ENCODE measurements around the gene D2HGDH. TPM values are rescaled to one million over a fixed set of nuclear protein-coding genes. Genes with fewer than 3 reads are reported as not detected.

The D2HGDH gene
- total and polyA plus RNA-seq, 2 of the 13 experiments (the other 11 are each of a cell fraction or from before 2014, with no cell fraction given), result 19.2 to 20.3 TPM

DNA sequence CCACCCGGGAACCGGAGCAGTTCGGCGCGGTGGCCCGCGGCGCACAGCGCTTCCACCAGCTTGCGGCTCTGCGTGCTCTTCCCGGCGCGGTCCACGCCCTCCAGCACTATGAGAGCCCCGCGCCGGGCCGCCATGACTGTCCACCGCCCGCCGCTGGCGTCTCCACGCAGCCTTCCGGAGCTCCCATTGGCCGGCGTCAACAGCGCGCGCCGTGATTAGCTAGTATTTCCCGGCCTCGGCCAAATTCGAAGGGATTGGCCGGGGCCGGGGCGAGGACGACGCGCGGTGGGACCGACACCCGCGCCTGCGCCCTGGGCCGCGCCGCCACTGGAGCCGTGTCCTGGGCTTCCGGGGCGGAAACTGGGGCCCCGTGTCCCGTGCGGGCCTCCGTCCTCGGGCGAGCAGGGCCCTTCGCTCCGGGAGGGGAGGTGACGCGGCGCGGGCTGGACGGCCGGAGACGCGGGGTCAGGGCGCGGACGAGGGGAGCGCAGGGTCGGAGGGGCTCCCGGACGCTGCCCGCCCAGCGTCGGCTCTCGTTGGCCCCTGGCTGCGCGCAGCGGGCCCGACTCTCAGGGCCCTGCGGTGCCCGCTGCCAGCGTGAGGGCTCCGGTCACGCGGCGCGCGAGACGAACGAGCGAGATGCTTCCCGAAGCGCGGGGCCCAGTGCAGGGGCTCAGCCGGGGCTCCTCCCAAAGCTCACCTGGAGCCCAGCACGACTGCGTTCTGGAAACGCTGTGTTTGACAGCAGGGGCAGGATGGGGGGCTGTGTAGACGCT is 47.6 kb upstream of the D2HGDH start, which contains the start of gene DTYMK (continued):
- TF ChIP-seq, protein P1, sequence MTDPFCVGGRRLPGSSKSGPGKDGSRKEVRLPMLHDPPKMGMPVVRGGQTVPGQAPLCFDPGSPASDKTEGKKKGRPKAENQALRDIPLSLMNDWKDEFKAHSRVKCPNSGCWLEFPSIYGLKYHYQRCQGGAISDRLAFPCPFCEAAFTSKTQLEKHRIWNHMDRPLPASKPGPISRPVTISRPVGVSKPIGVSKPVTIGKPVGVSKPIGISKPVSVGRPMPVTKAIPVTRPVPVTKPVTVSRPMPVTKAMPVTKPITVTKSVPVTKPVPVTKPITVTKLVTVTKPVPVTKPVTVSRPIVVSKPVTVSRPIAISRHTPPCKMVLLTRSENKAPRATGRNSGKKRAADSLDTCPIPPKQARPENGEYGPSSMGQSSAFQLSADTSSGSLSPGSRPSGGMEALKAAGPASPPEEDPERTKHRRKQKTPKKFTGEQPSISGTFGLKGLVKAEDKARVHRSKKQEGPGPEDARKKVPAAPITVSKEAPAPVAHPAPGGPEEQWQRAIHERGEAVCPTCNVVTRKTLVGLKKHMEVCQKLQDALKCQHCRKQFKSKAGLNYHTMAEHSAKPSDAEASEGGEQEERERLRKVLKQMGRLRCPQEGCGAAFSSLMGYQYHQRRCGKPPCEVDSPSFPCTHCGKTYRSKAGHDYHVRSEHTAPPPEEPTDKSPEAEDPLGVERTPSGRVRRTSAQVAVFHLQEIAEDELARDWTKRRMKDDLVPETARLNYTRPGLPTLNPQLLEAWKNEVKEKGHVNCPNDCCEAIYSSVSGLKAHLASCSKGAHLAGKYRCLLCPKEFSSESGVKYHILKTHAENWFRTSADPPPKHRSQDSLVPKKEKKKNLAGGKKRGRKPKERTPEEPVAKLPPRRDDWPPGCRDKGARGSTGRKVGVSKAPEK (CRISPR knock-in tag; IDR thresholded peaks at IDR 0.05; ENCODE audit: borderline replicate concordance), result no peak
- TF ChIP-seq, protein P2, sequence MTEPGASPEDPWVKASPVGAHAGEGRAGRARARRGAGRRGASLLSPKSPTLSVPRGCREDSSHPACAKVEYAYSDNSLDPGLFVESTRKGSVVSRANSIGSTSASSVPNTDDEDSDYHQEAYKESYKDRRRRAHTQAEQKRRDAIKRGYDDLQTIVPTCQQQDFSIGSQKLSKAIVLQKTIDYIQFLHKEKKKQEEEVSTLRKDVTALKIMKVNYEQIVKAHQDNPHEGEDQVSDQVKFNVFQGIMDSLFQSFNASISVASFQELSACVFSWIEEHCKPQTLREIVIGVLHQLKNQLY (CRISPR knock-in tag; IDR thresholded peaks at IDR 0.05), result no peak; the same call in 1 of the 2 replicates
- TF ChIP-seq ZC3H4 (CRISPR knock-in tag; IDR thresholded peaks at IDR 0.05; ENCODE audit: borderline replicate concordance) (no peak), ZNF337 (CRISPR knock-in tag; IDR thresholded peaks at IDR 0.05; ENCODE audit: borderline replicate concordance, low read depth) (no peak), KLF16 (CRISPR knock-in tag; IDR thresholded peaks at IDR 0.05) (no peak; a peak in 2 of 4 replicates), ZFP82 (CRISPR knock-in tag; IDR thresholded peaks at IDR 0.05; ENCODE audit: borderline replicate concordance) (peak; percentile 76; the same call in 1 of the 2 replicates), FLYWCH1 (CRISPR knock-in tag; IDR thresholded peaks at IDR 0.05) (no peak; the same call in 1 of the 2 replicates), ONECUT2 (CRISPR knock-in tag; IDR thresholded peaks at IDR 0.05) (no peak), SCMH1 (CRISPR knock-in tag; IDR thresholded peaks at IDR 0.05; ENCODE audit: borderline replicate concordance) (no peak), PHF21A (CRISPR knock-in tag; IDR thresholded peaks at IDR 0.05) (peak; percentile 93), GTF3A (CRISPR knock-in tag; conservative IDR thresholded peaks at IDR 0.05) (0 out of 2 replicates have a peak, but pooled peaks have one; percentile 30)
- TF ChIP-seq, protein P3, sequence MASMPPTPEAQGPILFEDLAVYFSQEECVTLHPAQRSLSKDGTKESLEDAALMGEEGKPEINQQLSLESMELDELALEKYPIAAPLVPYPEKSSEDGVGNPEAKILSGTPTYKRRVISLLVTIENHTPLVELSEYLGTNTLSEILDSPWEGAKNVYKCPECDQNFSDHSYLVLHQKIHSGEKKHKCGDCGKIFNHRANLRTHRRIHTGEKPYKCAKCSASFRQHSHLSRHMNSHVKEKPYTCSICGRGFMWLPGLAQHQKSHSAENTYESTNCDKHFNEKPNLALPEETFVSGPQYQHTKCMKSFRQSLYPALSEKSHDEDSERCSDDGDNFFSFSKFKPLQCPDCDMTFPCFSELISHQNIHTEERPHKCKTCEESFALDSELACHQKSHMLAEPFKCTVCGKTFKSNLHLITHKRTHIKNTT (CRISPR knock-in tag; IDR thresholded peaks at IDR 0.05), result no peak
- TF ChIP-seq, protein P4, sequence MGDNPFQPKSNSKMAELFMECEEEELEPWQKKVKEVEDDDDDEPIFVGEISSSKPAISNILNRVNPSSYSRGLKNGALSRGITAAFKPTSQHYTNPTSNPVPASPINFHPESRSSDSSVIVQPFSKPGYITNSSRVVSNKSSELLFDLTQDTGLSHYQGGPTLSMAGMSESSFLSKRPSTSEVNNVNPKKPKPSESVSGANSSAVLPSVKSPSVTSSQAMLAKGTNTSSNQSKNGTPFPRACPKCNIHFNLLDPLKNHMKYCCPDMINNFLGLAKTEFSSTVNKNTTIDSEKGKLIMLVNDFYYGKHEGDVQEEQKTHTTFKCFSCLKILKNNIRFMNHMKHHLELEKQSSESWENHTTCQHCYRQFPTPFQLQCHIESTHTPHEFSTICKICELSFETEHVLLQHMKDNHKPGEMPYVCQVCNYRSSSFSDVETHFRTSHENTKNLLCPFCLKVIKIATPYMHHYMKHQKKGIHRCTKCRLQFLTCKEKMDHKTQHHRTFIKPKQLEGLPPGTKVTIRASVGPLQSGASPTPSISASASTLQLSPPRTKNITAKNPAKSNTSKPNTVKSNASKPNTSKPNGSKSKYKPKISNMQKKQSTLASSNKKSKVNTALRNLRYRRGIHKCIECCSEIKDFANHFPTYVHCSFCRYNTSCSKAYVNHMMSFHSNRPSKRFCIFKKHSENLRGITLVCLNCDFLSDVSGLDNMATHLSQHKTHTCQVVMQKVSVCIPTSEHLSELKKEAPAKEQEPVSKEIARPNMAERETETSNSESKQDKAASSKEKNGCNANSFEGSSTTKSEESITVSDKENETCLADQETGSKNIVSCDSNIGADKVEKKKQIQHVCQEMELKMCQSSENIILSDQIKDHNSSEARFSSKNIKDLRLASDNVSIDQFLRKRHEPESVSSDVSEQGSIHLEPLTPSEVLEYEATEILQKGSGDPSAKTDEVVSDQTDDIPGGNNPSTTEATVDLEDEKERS (CRISPR knock-in tag; IDR thresholded peaks at IDR 0.05), result peak; percentile 35; the same call in 1 of the 2 replicates
- TF ChIP-seq, protein P5, sequence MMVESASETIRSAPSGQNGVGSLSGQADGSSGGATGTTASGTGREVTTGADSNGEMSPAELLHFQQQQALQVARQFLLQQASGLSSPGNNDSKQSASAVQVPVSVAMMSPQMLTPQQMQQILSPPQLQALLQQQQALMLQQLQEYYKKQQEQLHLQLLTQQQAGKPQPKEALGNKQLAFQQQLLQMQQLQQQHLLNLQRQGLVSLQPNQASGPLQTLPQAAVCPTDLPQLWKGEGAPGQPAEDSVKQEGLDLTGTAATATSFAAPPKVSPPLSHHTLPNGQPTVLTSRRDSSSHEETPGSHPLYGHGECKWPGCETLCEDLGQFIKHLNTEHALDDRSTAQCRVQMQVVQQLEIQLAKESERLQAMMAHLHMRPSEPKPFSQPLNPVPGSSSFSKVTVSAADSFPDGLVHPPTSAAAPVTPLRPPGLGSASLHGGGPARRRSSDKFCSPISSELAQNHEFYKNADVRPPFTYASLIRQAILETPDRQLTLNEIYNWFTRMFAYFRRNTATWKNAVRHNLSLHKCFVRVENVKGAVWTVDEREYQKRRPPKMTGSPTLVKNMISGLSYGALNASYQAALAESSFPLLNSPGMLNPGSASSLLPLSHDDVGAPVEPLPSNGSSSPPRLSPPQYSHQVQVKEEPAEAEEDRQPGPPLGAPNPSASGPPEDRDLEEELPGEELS (CRISPR knock-in tag; IDR thresholded peaks at IDR 0.05), result peak; percentile 32
- TF ChIP-seq, protein P6, sequence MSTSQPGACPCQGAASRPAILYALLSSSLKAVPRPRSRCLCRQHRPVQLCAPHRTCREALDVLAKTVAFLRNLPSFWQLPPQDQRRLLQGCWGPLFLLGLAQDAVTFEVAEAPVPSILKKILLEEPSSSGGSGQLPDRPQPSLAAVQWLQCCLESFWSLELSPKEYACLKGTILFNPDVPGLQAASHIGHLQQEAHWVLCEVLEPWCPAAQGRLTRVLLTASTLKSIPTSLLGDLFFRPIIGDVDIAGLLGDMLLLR (CRISPR knock-in tag; IDR thresholded peaks at IDR 0.05), result peak; percentile 29
- TF ChIP-seq, protein P7, sequence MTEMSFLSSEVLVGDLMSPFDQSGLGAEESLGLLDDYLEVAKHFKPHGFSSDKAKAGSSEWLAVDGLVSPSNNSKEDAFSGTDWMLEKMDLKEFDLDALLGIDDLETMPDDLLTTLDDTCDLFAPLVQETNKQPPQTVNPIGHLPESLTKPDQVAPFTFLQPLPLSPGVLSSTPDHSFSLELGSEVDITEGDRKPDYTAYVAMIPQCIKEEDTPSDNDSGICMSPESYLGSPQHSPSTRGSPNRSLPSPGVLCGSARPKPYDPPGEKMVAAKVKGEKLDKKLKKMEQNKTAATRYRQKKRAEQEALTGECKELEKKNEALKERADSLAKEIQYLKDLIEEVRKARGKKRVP (CRISPR knock-in tag; IDR thresholded peaks at IDR 0.05), result peak in 1 of 2 experiments; percentile 73; a peak in 2 of 4 replicates

Measured in HepG2 (cell line).